Mononuclear cell (primary cell): Measurements from ENCODE around the gene WDR73. TPM values are rescaled to one million over a fixed set of nuclear protein-coding genes. Genes with fewer than 3 reads are reported as not detected.

Experiments used
- H3K27me3 ChIP-seq: 2 replicates; pipeline ENCODE4 v1.6.0; 2011; ENCODE audit warnings: low read length, control low read depth; ENCODE audit not compliant: insufficient read depth
- H3K4me1 ChIP-seq: 2 replicates; pipeline ENCODE4 v1.5.1; 2011; ENCODE audit warnings: mild to moderate bottlenecking, low read length, control low read depth; ENCODE audit not compliant: insufficient read depth
- H3K4me3 ChIP-seq: 2 replicates; pipeline ENCODE4 v1.5.1; 2011; ENCODE audit warnings: mild to moderate bottlenecking, low read length, moderate library complexity
- H3K9me3 ChIP-seq: 2 replicates; pipeline ENCODE4 v1.5.1; 2011; ENCODE audit warnings: low read depth, mild to moderate bottlenecking, control low read depth, low read length
- total RNA-seq: library from RNA; depleted of rRNA; stranded (reverse); fragments of >200 nt; gene quantifications from one replicate; pipeline ENCODE4 v1.2.3, GENCODE V29; 2012

Gene WDR73
- total RNA-seq, 1 donor: 17.8 TPM

GRCh38 chr15:84609818-84610525, 44.1 kb downstream of the WDR73 start:
- Histone ChIP-seq H3K9me3 (no peaks in the 10 kb centered on the region), H3K4me3 (no peak overlapping the region), H3K27me3 (no peaks in the 10 kb centered on the region), H3K4me1 (peaks cover 10% of the 10 kb centered on the region)

- H3K4me3 ChIP-seq: no peak overlapping the region
- H3K4me1 ChIP-seq: peaks cover 10% of the 10 kb centered on the region
- H3K27me3 ChIP-seq: no peaks in the 10 kb centered on the region
- no peaks in the 10 kb centered on the region for H3K9me3 ChIP-seq
These were observed 45.3 kb downstream of the WDR73 start for GRCh38 chr15:84608707-84609284.

- H3K27me3 ChIP-seq: no peaks in the 10 kb centered on the region
- no peaks in the 10 kb centered on the region for H3K9me3 ChIP-seq
- H3K4me3 ChIP-seq: no peak overlapping the region
- peaks cover 14% of the 10 kb centered on the region for H3K4me1 ChIP-seq
These were observed 47.4 kb downstream of the WDR73 start for GRCh38 chr15:84606653-84607120.

GRCh38 chr15:84605554-84605882, 48.6 kb downstream of the WDR73 start:
- no peaks in the 10 kb centered on the region for H3K9me3 ChIP-seq
- no peak overlapping the region for H3K4me3 ChIP-seq
- no peaks in the 10 kb centered on the region for H3K27me3 ChIP-seq

GRCh38 chr15:84604826-84605553, 49.1 kb downstream of the WDR73 start:
- peaks cover 24% of the 10 kb centered on the region for H3K4me1 ChIP-seq
- no peaks in the 10 kb centered on the region for H3K27me3 ChIP-seq
- H3K9me3 ChIP-seq: no peaks in the 10 kb centered on the region
- H3K4me3 ChIP-seq: no peak overlapping the region

More at GRCh38 chr15:84605554-84605882, 48.6 kb downstream of the WDR73 start:
- H3K4me1 ChIP-seq: peaks cover 20% of the 10 kb centered on the region

GRCh38 chr15:84603630-84604379, 50.3 kb downstream of the WDR73 start:
- Histone ChIP-seq H3K4me3 (no peak overlapping the region), H3K27me3 (no peaks in the 10 kb centered on the region), H3K9me3 (no peaks in the 10 kb centered on the region), H3K4me1 (peaks cover 36% of the 10 kb centered on the region)

- H3K9me3 ChIP-seq: no peaks in the 10 kb centered on the region
- H3K4me1 ChIP-seq: peaks cover 52% of the 10 kb centered on the region
- no peaks in the 10 kb centered on the region for H3K27me3 ChIP-seq
- H3K4me3 ChIP-seq: peak overlapping the region; percentile 84
These were observed 52.6 kb downstream of the WDR73 start for GRCh38 chr15:84601555-84601838.

GRCh38 chr15:84600687-84601554, 53.2 kb downstream of the WDR73 start, which contains the start of gene ZSCAN2:
Gene ZSCAN2, plus strand, starts transcription at chr15:84601009. Its CDS starts 2,919 bp downstream, at chr15:84603928.
- Histone ChIP-seq H3K27me3 (no peaks in the 10 kb centered on the region), H3K4me1 (peaks cover 56% of the 10 kb centered on the region), H3K4me3 (peak within 1 kb of the TSS; percentile 84), H3K9me3 (no peaks in the 10 kb centered on the region)

- H3K9me3 ChIP-seq: no peaks in the 10 kb centered on the region
- H3K27me3 ChIP-seq: no peaks in the 10 kb centered on the region
- H3K4me1 ChIP-seq: peaks cover 56% of the 10 kb centered on the region
- peak overlapping the region; percentile 84 for H3K4me3 ChIP-seq
These were observed 53.8 kb downstream of the WDR73 start for GRCh38 chr15:84600331-84600686.

- no peak overlapping the region for H3K4me3 ChIP-seq
- peaks cover 58% of the 10 kb centered on the region for H3K4me1 ChIP-seq
- no peaks in the 10 kb centered on the region for H3K27me3 ChIP-seq
These were observed 54.2 kb downstream of the WDR73 start for GRCh38 chr15:84599906-84600305.

GRCh38 chr15:84598993-84599392, 55.1 kb downstream of the WDR73 start:
- Histone ChIP-seq H3K27me3 (no peaks in the 10 kb centered on the region), H3K9me3 (no peaks in the 10 kb centered on the region), H3K4me1 (peaks cover 58% of the 10 kb centered on the region), H3K4me3 (no peak overlapping the region)

More at GRCh38 chr15:84599906-84600305, 54.2 kb downstream of the WDR73 start:
- no peaks in the 10 kb centered on the region for H3K9me3 ChIP-seq

GRCh38 chr15:84598250-84598649, 55.8 kb downstream of the WDR73 start:
- no peaks in the 10 kb centered on the region for H3K9me3 ChIP-seq
- H3K27me3 ChIP-seq: no peaks in the 10 kb centered on the region
- no peak overlapping the region for H3K4me3 ChIP-seq
- peaks cover 58% of the 10 kb centered on the region for H3K4me1 ChIP-seq

GRCh38 chr15:84597296-84597695, 56.8 kb downstream of the WDR73 start:
- peaks cover 58% of the 10 kb centered on the region for H3K4me1 ChIP-seq
- H3K9me3 ChIP-seq: no peaks in the 10 kb centered on the region
- H3K27me3 ChIP-seq: no peaks in the 10 kb centered on the region
- no peak overlapping the region for H3K4me3 ChIP-seq

GRCh38 chr15:84595660-84596059, 58.4 kb downstream of the WDR73 start:
- Histone ChIP-seq H3K4me3 (no peak overlapping the region), H3K4me1 (peaks cover 48% of the 10 kb centered on the region), H3K9me3 (no peaks in the 10 kb centered on the region), H3K27me3 (no peaks in the 10 kb centered on the region)
